Measurements from ENCODE around the gene KIFC3. TPM values are rescaled to one million over a fixed set of nuclear protein-coding genes. Genes with fewer than 3 reads are reported as not detected.
"Not testable (repeated sequence)": the region's sequence is repeated elsewhere in the genome, so short reads cannot be mapped to it uniquely, and the experiment has no call there.

The KIFC3 gene
- total and polyA plus RNA-seq, 2 donors (not counting 1 experiment from before 2014, with no cell fraction given) = 13.8 to 44.9 TPM

DNA sequence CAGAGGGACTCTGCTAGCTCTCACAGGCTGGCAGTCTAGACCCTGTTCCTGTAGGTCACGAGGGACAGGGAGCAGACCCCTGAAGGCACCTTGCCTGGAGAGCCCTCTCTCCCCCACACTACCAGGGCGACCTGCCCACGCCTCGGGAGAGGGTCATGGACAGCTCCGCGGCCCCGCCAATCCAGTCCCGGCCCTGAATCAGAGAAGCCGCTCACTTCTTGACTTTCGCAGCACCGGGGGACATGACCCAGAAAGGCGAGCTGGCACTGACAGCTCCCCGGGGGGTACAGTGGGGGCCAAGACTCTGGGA, 5.1 kb downstream of the KIFC3 start:
- Histone ChIP-seq H3K79me2 (ENCODE audit: control insufficient read depth, insufficient read depth, low read length) (peaks cover 34% of the 10 kb centered on the region), H3K27me3 (ENCODE audit: control insufficient read depth, insufficient read depth, low read length) (no peaks in the 10 kb centered on the region), H3K9me3 (ENCODE audit: control insufficient read depth, insufficient read depth, low read depth, low read length) (no peaks in the 10 kb centered on the region), H3K36me3 (ENCODE audit: control insufficient read depth, insufficient read depth, low read length) (peaks cover 19% of the 10 kb centered on the region), H3K9ac (ENCODE audit: insufficient read depth, low read length) (no peak overlapping the region), H3K4me2 (ENCODE audit: extremely low read depth, insufficient read depth, low read length) (no peak overlapping the region), H3K4me1 (ENCODE audit: control insufficient read depth, extremely low read depth, insufficient read depth, low read length) (peaks cover 15% of the 10 kb centered on the region), H3K27ac (ENCODE audit: insufficient read depth, low read length) (no peak overlapping the region), H3K4me3 (replicated peaks in 1 of 4; ENCODE audit: control extremely low read depth in 1 of 4, insufficient read depth in 1 of 4, low read depth in 3 of 4, low read length in 4 of 4) (no peak overlapping the region), H4K20me1 (ENCODE audit: control insufficient read depth, extremely low read depth, insufficient read depth, low read length) (no peaks in the 10 kb centered on the region), H2AFZ (ENCODE audit: low read length) (no peak overlapping the region)
- TF ChIP-seq EZH2 (IDR thresholded peaks at IDR 0.05; ENCODE audit: low read length, missing control alignments) = no peak
- TF ChIP-seq, protein P1, sequence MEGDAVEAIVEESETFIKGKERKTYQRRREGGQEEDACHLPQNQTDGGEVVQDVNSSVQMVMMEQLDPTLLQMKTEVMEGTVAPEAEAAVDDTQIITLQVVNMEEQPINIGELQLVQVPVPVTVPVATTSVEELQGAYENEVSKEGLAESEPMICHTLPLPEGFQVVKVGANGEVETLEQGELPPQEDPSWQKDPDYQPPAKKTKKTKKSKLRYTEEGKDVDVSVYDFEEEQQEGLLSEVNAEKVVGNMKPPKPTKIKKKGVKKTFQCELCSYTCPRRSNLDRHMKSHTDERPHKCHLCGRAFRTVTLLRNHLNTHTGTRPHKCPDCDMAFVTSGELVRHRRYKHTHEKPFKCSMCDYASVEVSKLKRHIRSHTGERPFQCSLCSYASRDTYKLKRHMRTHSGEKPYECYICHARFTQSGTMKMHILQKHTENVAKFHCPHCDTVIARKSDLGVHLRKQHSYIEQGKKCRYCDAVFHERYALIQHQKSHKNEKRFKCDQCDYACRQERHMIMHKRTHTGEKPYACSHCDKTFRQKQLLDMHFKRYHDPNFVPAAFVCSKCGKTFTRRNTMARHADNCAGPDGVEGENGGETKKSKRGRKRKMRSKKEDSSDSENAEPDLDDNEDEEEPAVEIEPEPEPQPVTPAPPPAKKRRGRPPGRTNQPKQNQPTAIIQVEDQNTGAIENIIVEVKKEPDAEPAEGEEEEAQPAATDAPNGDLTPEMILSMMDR (conservative IDR thresholded peaks at IDR 0.05 in 1 of 2, IDR thresholded peaks at IDR 0.05 in 1 of 2; ENCODE audit: low read depth in 1 of 2, low read length in 2 of 2) = no peak
- DNase-seq (ENCODE audit: low read depth in 2 of 2) = no peak

DNA sequence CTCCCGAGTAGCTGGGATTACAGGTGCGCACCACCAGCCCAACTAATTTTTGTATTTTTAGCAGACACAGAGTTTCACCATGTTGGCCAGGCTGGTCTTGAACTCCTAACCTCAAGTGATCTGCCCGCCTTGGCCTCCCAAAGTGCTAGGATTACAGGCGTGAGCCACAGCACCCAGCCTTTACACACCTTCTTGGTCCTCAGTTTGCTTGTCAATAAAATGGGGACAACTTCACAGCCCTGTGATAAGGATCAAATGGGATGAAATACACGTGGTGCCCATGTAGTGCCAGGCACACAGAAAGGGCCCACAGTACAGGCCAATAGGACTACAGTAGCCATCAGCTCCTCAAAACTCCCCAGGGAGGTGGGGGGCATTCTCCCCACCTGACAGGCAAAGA, 6.3 kb downstream of the KIFC3 start:
- not testable (repeated sequence) for H3K27ac ChIP-seq (ENCODE audit: insufficient read depth, low read length); H3K27me3 ChIP-seq (ENCODE audit: control insufficient read depth, insufficient read depth, low read length); H3K9ac ChIP-seq (ENCODE audit: insufficient read depth, low read length); DNase-seq (ENCODE audit: low read depth in 2 of 2); H2AFZ ChIP-seq (ENCODE audit: low read length); H3K4me3 ChIP-seq (replicated peaks in 1 of 4; ENCODE audit: control extremely low read depth in 1 of 4, insufficient read depth in 1 of 4, low read depth in 3 of 4, low read length in 4 of 4); H3K4me2 ChIP-seq (ENCODE audit: extremely low read depth, insufficient read depth, low read length); H3K9me3 ChIP-seq (ENCODE audit: control insufficient read depth, insufficient read depth, low read depth, low read length); H4K20me1 ChIP-seq (ENCODE audit: control insufficient read depth, extremely low read depth, insufficient read depth, low read length)
- Histone ChIP-seq H3K4me1 (ENCODE audit: control insufficient read depth, extremely low read depth, insufficient read depth, low read length) (peaks cover 13% of the 10 kb centered on the region), H3K79me2 (ENCODE audit: control insufficient read depth, insufficient read depth, low read length) (peaks cover 28% of the 10 kb centered on the region), H3K36me3 (ENCODE audit: control insufficient read depth, insufficient read depth, low read length) (peaks cover 21% of the 10 kb centered on the region)

DNA sequence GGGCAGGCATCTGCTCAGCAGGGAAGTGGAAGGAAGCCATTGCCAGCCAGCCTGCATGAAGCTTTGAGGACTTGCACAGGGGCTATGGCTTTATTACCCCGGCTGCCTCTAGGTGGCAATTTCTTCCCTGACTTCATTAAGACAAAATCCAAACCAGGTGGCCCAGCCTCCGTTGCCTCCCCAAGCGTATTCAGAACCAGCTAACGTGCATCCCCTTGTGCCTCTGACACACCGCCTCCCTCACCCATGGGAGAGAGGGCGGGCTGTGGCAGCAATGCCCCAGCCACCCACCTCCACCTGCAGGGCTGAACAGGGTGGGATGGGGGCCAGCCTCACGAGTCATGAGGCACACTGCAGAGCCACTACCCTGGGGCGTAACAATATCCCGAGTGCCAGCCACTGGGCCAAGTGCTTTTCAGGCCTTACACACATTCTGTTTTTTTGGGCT, 6.8 kb downstream of the KIFC3 start:
- H3K79me2 ChIP-seq (ENCODE audit: control insufficient read depth, insufficient read depth, low read length) = peaks cover 22% of the 10 kb centered on the region
- H3K27ac ChIP-seq (ENCODE audit: insufficient read depth, low read length) = no peak overlapping the region
- peak; percentile 44 to 49 for DNase-seq (ENCODE audit: low read depth in 2 of 2)
- no peaks in the 10 kb centered on the region for H3K27me3 ChIP-seq (ENCODE audit: control insufficient read depth, insufficient read depth, low read length)
- H4K20me1 ChIP-seq (ENCODE audit: control insufficient read depth, extremely low read depth, insufficient read depth, low read length) = no peaks in the 10 kb centered on the region
- no peaks in the 10 kb centered on the region for H3K9me3 ChIP-seq (ENCODE audit: control insufficient read depth, insufficient read depth, low read depth, low read length)
- TF ChIP-seq, protein P1 (conservative IDR thresholded peaks at IDR 0.05 in 1 of 2, IDR thresholded peaks at IDR 0.05 in 1 of 2; ENCODE audit: low read depth in 1 of 2, low read length in 2 of 2) = peak; percentile 34 to 45
- TF ChIP-seq EZH2 (IDR thresholded peaks at IDR 0.05; ENCODE audit: low read length, missing control alignments) = no peak
- peaks cover 21% of the 10 kb centered on the region for H3K36me3 ChIP-seq (ENCODE audit: control insufficient read depth, insufficient read depth, low read length)
- no peak overlapping the region for H3K9ac ChIP-seq (ENCODE audit: insufficient read depth, low read length)
- peaks cover 7% of the 10 kb centered on the region for H3K4me1 ChIP-seq (ENCODE audit: control insufficient read depth, extremely low read depth, insufficient read depth, low read length)
- H3K4me3 ChIP-seq (replicated peaks in 1 of 4; ENCODE audit: control extremely low read depth in 1 of 4, insufficient read depth in 1 of 4, low read depth in 3 of 4, low read length in 4 of 4) = no peak overlapping the region
- no peak overlapping the region for H3K4me2 ChIP-seq (ENCODE audit: extremely low read depth, insufficient read depth, low read length)
- no peak overlapping the region for H2AFZ ChIP-seq (ENCODE audit: low read length)
